Measurements from ENCODE around the gene SLC35B3. TPM values are rescaled to one million over a fixed set of nuclear protein-coding genes. Genes with fewer than 3 reads are reported as not detected.

SLC35B3 gene
- total RNA-seq = 10 to 100 TPM in 1 of 2 donors, 1 to 10 TPM in 1; 6.6 to 15.3 TPM

- TF ChIP-seq POLR2A (IDR thresholded peaks at IDR 0.05) (peak; percentile 85 to 96 (median 95)), CTCF (IDR thresholded peaks at IDR 0.05) (no peak)
- WGBS, 2 donors = 0 to 1% methylated on average over 23 to 62 of the region's 62 CpGs
- DNase-seq (peak; percentile 96 to 98 (median 97)), ATAC-seq (peak; percentile 100)
- no peaks in the 10 kb centered on the region for H3K9me3 ChIP-seq
- intact Hi-C loops (cut with DNase I) = no loop called here
- peak within 1 kb of the TSS; percentile 70 to 92 (median 82) for H3K27ac ChIP-seq
- no peaks in the 10 kb centered on the region for H3K36me3 ChIP-seq (replicated peaks in 1 of 2; ENCODE audit: insufficient read depth in 1 of 2, low read depth in 2 of 2)
- peak within 1 kb of the TSS; percentile 28 to 90 for H3K4me3 ChIP-seq
- peaks cover 15% of the 10 kb centered on the region for H3K4me1 ChIP-seq
- H3K27me3 ChIP-seq = no peaks in the 10 kb centered on the region
Measured at GRCh38 chr6:8435093-8435844, at the start of gene SLC35B3. Gene SLC35B3, minus strand, starts transcription at chr6:8435545.

- H3K4me1 ChIP-seq = no peaks in the 10 kb centered on the region
- intact Hi-C loops (cut with DNase I) = no loop called here
- H3K4me3 ChIP-seq = no peak overlapping the region
- no peak overlapping the region for H3K27ac ChIP-seq
- H3K9me3 ChIP-seq = no peaks in the 10 kb centered on the region
- ATAC-seq = no peak
- no peak for DNase-seq
- no peak for TF ChIP-seq CTCF (IDR thresholded peaks at IDR 0.05)
- no peak for TF ChIP-seq POLR2A (IDR thresholded peaks at IDR 0.05)
- H3K36me3 ChIP-seq (replicated peaks in 1 of 2; ENCODE audit: insufficient read depth in 1 of 2, low read depth in 2 of 2) = no peaks in the 10 kb centered on the region
- no peaks in the 10 kb centered on the region for H3K27me3 ChIP-seq
- WGBS, 2 donors = 61 to 77% methylated on average over 1 of the region's 1 CpG
Measured at GRCh38 chr6:8483650-8484049, 48.3 kb upstream of the SLC35B3 start.

- ATAC-seq (no peak), DNase-seq (no peak)
- TF ChIP-seq POLR2A (IDR thresholded peaks at IDR 0.05) (no peak), CTCF (IDR thresholded peaks at IDR 0.05) (peak in 1 of 7 experiments; percentile 12)
- Histone ChIP-seq H3K27ac (no peak overlapping the region), H3K9me3 (no peaks in the 10 kb centered on the region), H3K36me3 (replicated peaks in 1 of 2; ENCODE audit: insufficient read depth in 1 of 2, low read depth in 2 of 2) (no peaks in the 10 kb centered on the region), H3K4me3 (no peak overlapping the region), H3K4me1 (no peaks in the 10 kb centered on the region), H3K27me3 (no peaks in the 10 kb centered on the region)
- intact Hi-C loops (cut with DNase I) = no loop called here
- 46 to 49% methylated on average over 2 of the region's 2 CpGs for WGBS, 2 donors
Measured at GRCh38 chr6:8481727-8482126, 46.4 kb upstream of the SLC35B3 start.

GRCh38 chr6:8478418-8478817 is 43.1 kb upstream of the SLC35B3 start:
- Histone ChIP-seq H3K9me3 (no peaks in the 10 kb centered on the region), H3K36me3 (replicated peaks in 1 of 2; ENCODE audit: insufficient read depth in 1 of 2, low read depth in 2 of 2) (no peaks in the 10 kb centered on the region), H3K27ac (no peak overlapping the region), H3K27me3 (no peaks in the 10 kb centered on the region), H3K4me1 (no peaks in the 10 kb centered on the region), H3K4me3 (no peak overlapping the region)
- no peak for TF ChIP-seq POLR2A (IDR thresholded peaks at IDR 0.05)
- TF ChIP-seq CTCF (IDR thresholded peaks at IDR 0.05) = no peak
- no peak for DNase-seq
- no peak for ATAC-seq
- WGBS, 2 donors = 57 to 75% methylated on average over 1 of the region's 1 CpG
- intact Hi-C loops (cut with DNase I) = no loop called here

- no peak overlapping the region for H3K27ac ChIP-seq
- no peak for TF ChIP-seq CTCF (IDR thresholded peaks at IDR 0.05)
- TF ChIP-seq POLR2A (IDR thresholded peaks at IDR 0.05) = no peak
- H3K27me3 ChIP-seq = no peaks in the 10 kb centered on the region
- no peaks in the 10 kb centered on the region for H3K36me3 ChIP-seq (replicated peaks in 1 of 2; ENCODE audit: insufficient read depth in 1 of 2, low read depth in 2 of 2)
- no peaks in the 10 kb centered on the region for H3K4me1 ChIP-seq
- H3K9me3 ChIP-seq = no peaks in the 10 kb centered on the region
- 54 to 65% methylated on average over 1 of the region's 1 CpG for WGBS, 2 donors
- intact Hi-C loops (cut with DNase I) = no loop called here
- no peak for ATAC-seq
- no peak overlapping the region for H3K4me3 ChIP-seq
- no peak for DNase-seq
Measured at GRCh38 chr6:8476656-8477055, 41.3 kb upstream of the SLC35B3 start.

All from body of pancreas (tissue), 4 donors.